GM12878 (cell line): Measurements from ENCODE around the gene DOK7. TPM values are rescaled to one million over a fixed set of nuclear protein-coding genes. Genes with fewer than 3 reads are reported as not detected.

Experiments used
- ATAC-seq: fragments of 200-7000 bp; cut with Tn5 transposase; 3 replicates; pipeline ENCODE4 v1.9.1; 2020; ENCODE audit warnings: mild to moderate bottlenecking, moderate library complexity
- BruUV-seq: library from RNA; stranded (reverse); fragments of 400-500 nt; replicated peaks from 2 replicates; lab custom pipeline; 2021; lab: Mats Ljungman, UMichigan
- CTCF ChIA-PET: fragments of 300-600 bp; sonication (Branson Sonifier 250); formaldehyde crosslinking; extraction: SDS; loops from one replicate; lab custom pipeline; 2021; ENCODE audit warnings: inconsistent platforms; lab: Yijun Ruan, JAX
- POLR2A ChIA-PET: fragments of 350-600 bp; formaldehyde crosslinking; extraction: SDS; loops from one replicate; lab custom pipeline; 2021; ENCODE audit warnings: inconsistent platforms; lab: Charles Lee
- RAD21 ChIA-PET: fragments of 300-600 bp; sonication (Branson Sonifier 250); formaldehyde crosslinking; loops from one replicate; lab custom pipeline; 2023; ENCODE audit warnings: antibody characterized with exemption; ENCODE audit not compliant: unreplicated experiment; lab: Charles Lee
- SMC1A ChIA-PET: fragments of 300-600 bp; sonication (Branson Sonifier 250); formaldehyde crosslinking; loops from one replicate; lab custom pipeline; 2023; ENCODE audit not compliant: unreplicated experiment, uncharacterized antibody; lab: Charles Lee
- DNase-seq: peaks from one replicate; pipeline ENCODE4 v3.0.0-alpha.2; 2011; ENCODE audit warnings: low read depth, low spot score
- FAIRE-seq: peaks from 3 replicates; lab custom pipeline; 2011; peaks lifted over from hg19 to GRCh38; lab: Jason Lieb, UNC
- H2AFZ ChIP-seq: 2 replicates; pipeline ENCODE4 v1.6.0; 2011; ENCODE audit warnings: low read depth, low read length, control low read depth; ENCODE audit not compliant: control insufficient read depth
- H3K27ac ChIP-seq: 2 replicates; pipeline ENCODE4 v1.5.1; 2011; ENCODE audit warnings: control low read depth; ENCODE audit not compliant: control insufficient read depth, insufficient read depth
- H3K27me3 ChIP-seq, 2 experiments: replicated peaks in 1 of 2; 2 replicates each; pipeline versions ENCODE4 v1.6.0 to v1.6.1; 2011; ENCODE audit warnings: low read length in 1 of 2; ENCODE audit not compliant: control insufficient read depth in 2 of 2, insufficient read depth in 2 of 2
- H3K36me3 ChIP-seq, 2 experiments: 2 replicates each; pipeline ENCODE4 v1.5.1; 2011; ENCODE audit warnings: low read length in 1 of 2; ENCODE audit not compliant: control insufficient read depth in 2 of 2, insufficient read depth in 2 of 2
- H3K4me1 ChIP-seq: 2 replicates; pipeline ENCODE4 v1.6.1; 2011; ENCODE audit warnings: mild to moderate bottlenecking, low read length, moderate library complexity, mixed read lengths; ENCODE audit not compliant: control insufficient read depth, insufficient read depth
- H3K4me2 ChIP-seq: 2 replicates; pipeline ENCODE4 v1.6.0; 2011; ENCODE audit warnings: control low read depth; ENCODE audit not compliant: control insufficient read depth, insufficient read depth
- H3K4me3 ChIP-seq: fragments of 200-600 bp; sonication (generic); 2 replicates; pipeline ENCODE4 v1.5.1; 2016
- H3K79me2 ChIP-seq: 2 replicates; pipeline ENCODE4 v1.6.0; 2011; ENCODE audit warnings: low read length; ENCODE audit not compliant: control insufficient read depth, insufficient read depth
- H3K9ac ChIP-seq: 2 replicates; pipeline ENCODE4 v1.8.0; 2011; ENCODE audit warnings: low read length, control low read depth, mixed read lengths; ENCODE audit not compliant: control insufficient read depth, insufficient read depth
- H3K9me3 ChIP-seq: replicated peaks from 3 replicates; pipeline ENCODE4 v1.5.1; 2011; ENCODE audit warnings: mild to moderate bottlenecking, low read length; ENCODE audit not compliant: control insufficient read depth, insufficient read depth
- H4K20me1 ChIP-seq: 2 replicates; pipeline ENCODE4 v1.6.0; 2011; ENCODE audit not compliant: control insufficient read depth, insufficient read depth
- CHD1 ChIP-seq: IDR thresholded peaks from 2 replicates; pipeline ENCODE4 v1.6.1; 2012; ENCODE audit warnings: low read depth, low read length, improper control_type of control experiment
- CREB1 ChIP-seq: IDR thresholded peaks from 2 replicates; pipeline ENCODE4 v1.6.1; 2012; ENCODE audit warnings: low read depth, mild to moderate bottlenecking, inconsistent platforms
- HDAC2 ChIP-seq: fragments of 200-600 bp; sonication (generic); IDR thresholded peaks from 2 replicates; pipeline ENCODE4 v1.6.1; 2017
- KDM1A ChIP-seq: fragments of 200-600 bp; sonication (generic); IDR thresholded peaks from 2 replicates; pipeline ENCODE4 v1.6.1; 2016; ENCODE audit warnings: borderline replicate concordance
- MTA3 ChIP-seq: IDR thresholded peaks from 2 replicates; pipeline ENCODE4 v1.6.1; 2012; ENCODE audit warnings: low read length, inconsistent platforms, borderline replicate concordance
- SKIL ChIP-seq: fragments of 450-650 bp; IDR thresholded peaks from 2 replicates; pipeline ENCODE4 v1.6.1; 2017; ENCODE audit warnings: mild to moderate bottlenecking, low read depth, inconsistent platforms; ENCODE audit not compliant: poor library complexity, severe bottlenecking
- SP1 ChIP-seq: IDR thresholded peaks from one replicate; pipeline ENCODE4 v1.6.1; 2011; ENCODE audit warnings: low read depth, low read length
- SPI1 ChIP-seq: IDR thresholded peaks from 2 replicates; pipeline ENCODE4 v1.6.1; 2011; ENCODE audit warnings: low read depth, mild to moderate bottlenecking, low read length, moderate library complexity, borderline replicate concordance; ENCODE audit not compliant: insufficient read depth
- TBL1XR1 ChIP-seq: IDR thresholded peaks from 2 replicates; pipeline ENCODE4 v1.6.1; 2012; ENCODE audit warnings: low read depth, low read length, improper control_type of control experiment
- ZBTB40 ChIP-seq: fragments of 450-650 bp; IDR thresholded peaks from 2 replicates; pipeline ENCODE4 v1.6.1; 2016; ENCODE audit warnings: mild to moderate bottlenecking, moderate library complexity, borderline replicate concordance
- WGBS: methylation state at CpG from one replicate; pipeline ENCODE4 v1.1.6; 2016; ENCODE audit warnings: low lambda C conversion rate; ENCODE audit not compliant: insufficient replicate concordance, insufficient coverage; ENCODE audit errors: missing lambda C conversion rate; 5-methylcytosine and 5-hydroxymethylcytosine counted together
- in situ Hi-C: fragments of 300-500 bp; cut with MboI; formaldehyde crosslinking; loops from 9 replicates; pipeline ENCODE4 v1.14.3; 2018; ENCODE audit warnings: mixed read lengths
- intact Hi-C: fragments of 100-400 bp; cut with micrococcal nuclease; formaldehyde crosslinking; loops from one replicate; pipeline ENCODE4 v1.14.2; 2022; ENCODE audit not compliant: unreplicated experiment
- polyA plus RNA-seq, 11 experiments: library from polyadenylated mRNA; depleted of rRNA in 4 of 11; unstranded in 6 of 11; stranded (reverse) in 5 of 11; fragments of >200 nt; fragmentation: Nextera tagmentation in 4 of 11; fragmentation: Illumina TruSeq in 1 of 11; extraction: Ambion mirVana in 4 of 11; extraction: Trizol in 1 of 11; gene quantifications; 1 replicate in 1 of 11; 2 replicates in 10 of 11; pipeline versions ENCODE4 v1.2.1 to v1.2.3, GENCODE V29; 2011 to 2016; ENCODE audit warnings: inconsistent platforms in 2 of 11, missing spikeins in 2 of 11, low read depth in 1 of 11
- total RNA-seq, 4 experiments: library from RNA; depleted of rRNA in 3 of 4; stranded (reverse); fragments of >200 nt in 3 of 4; fragmentation: Illumina TruSeq in 1 of 4; extraction: Trizol in 1 of 4; gene quantifications; 2 replicates each; pipeline versions ENCODE4 v1.2.1 to v1.2.3, GENCODE V29; 2013 to 2021
- TF ChIP-seq, protein P1 (sequence below): IDR thresholded peaks from 2 replicates; pipeline ENCODE4 v1.6.1; 2012; ENCODE audit warnings: low read depth, low read length, improper control_type of control experiment

Gene DOK7
- total and polyA plus RNA-seq, 10 of the 15 experiments (the other 5 are each of a cell fraction or from before 2014, with no cell fraction given) = 0.04 to 0.46 (median 0.18) TPM; not detected in 4

DNA sequence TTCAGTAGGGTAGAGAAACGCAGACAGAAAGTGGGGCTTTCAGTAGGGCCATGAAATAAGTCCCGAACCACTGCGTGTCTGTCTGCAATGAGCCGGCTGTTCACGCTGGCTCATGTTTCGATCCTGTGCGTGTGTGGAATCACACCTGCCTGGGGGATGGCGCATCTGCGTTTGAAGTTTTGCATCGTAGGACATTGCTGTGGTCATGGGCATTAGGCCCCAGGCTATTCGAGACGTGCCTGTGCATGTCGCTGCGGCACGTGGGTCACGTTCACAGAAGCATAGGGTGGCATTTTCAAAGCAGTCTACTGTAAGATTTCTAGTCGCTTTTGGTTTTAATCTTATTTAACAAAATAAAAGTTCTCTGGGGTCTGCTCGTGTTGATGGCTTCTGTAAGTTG lies 46.8 kb upstream of the DOK7 start:
- TF ChIP-seq CHD1 (no peak), MTA3 (no peak), HDAC2 (no peak)
- H3K79me2 ChIP-seq = no peaks in the 10 kb centered on the region
- FAIRE-seq = no peak
- no peaks in the 10 kb centered on the region for H3K36me3 ChIP-seq
- no peaks in the 10 kb centered on the region for H3K9me3 ChIP-seq
- H3K27ac ChIP-seq = no peak overlapping the region
- no peak overlapping the region for H2AFZ ChIP-seq
- H3K4me3 ChIP-seq = no peak overlapping the region
- H3K4me1 ChIP-seq = no peaks in the 10 kb centered on the region; the same call in 1 of the 2 replicates
- POLR2A ChIA-PET = no interaction called here
- no peak overlapping the region for H3K4me2 ChIP-seq
- in situ Hi-C loops = no loop called here
- no peak overlapping the region for H3K9ac ChIP-seq
- SMC1A ChIA-PET = no interaction called here
- no peaks in the 10 kb centered on the region; a peak in 1 of 4 replicates for H3K27me3 ChIP-seq
- CTCF ChIA-PET = no interaction called here
- RAD21 ChIA-PET = no interaction called here
- no TSS peak for BruUV-seq
- 58% methylated on average over 18 of the region's 18 CpGs for WGBS
- DNase-seq = no peak
- no peak for ATAC-seq
- H4K20me1 ChIP-seq = no peaks in the 10 kb centered on the region; the same call in 1 of the 2 replicates
- intact Hi-C loops = no loop called here

- Histone ChIP-seq H3K4me3 (no peak overlapping the region), H3K79me2 (no peaks in the 10 kb centered on the region), H3K9ac (no peak overlapping the region), H3K4me1 (no peaks in the 10 kb centered on the region; the same call in 1 of the 2 replicates), H2AFZ (no peak overlapping the region), H3K4me2 (no peak overlapping the region), H3K9me3 (no peaks in the 10 kb centered on the region), H3K27me3 (no peaks in the 10 kb centered on the region; a peak in 1 of 4 replicates), H3K27ac (no peak overlapping the region), H4K20me1 (no peaks in the 10 kb centered on the region; the same call in 1 of the 2 replicates), H3K36me3 (no peaks in the 10 kb centered on the region)
- in situ Hi-C loops (no loop called here), intact Hi-C loops (no loop called here)
- ChIA-PET RAD21 (no interaction called here), POLR2A (no interaction called here), SMC1A (interaction anchor here (1.2 kb wide), 1 partner anchor 70 kb away, joined by 3 read pairs; no protein-coding TSS in a partner anchor), CTCF (no interaction called here)
- no peak for DNase-seq
- 61% methylated on average over 17 of the region's 17 CpGs for WGBS
- FAIRE-seq = no peak
- no peak for ATAC-seq
- no TSS peak for BruUV-seq
- no peak for TF ChIP-seq SP1
- no peak for TF ChIP-seq TBL1XR1
- TF ChIP-seq, protein P1, sequence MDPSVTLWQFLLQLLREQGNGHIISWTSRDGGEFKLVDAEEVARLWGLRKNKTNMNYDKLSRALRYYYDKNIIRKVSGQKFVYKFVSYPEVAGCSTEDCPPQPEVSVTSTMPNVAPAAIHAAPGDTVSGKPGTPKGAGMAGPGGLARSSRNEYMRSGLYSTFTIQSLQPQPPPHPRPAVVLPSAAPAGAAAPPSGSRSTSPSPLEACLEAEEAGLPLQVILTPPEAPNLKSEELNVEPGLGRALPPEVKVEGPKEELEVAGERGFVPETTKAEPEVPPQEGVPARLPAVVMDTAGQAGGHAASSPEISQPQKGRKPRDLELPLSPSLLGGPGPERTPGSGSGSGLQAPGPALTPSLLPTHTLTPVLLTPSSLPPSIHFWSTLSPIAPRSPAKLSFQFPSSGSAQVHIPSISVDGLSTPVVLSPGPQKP = no peak
- TF ChIP-seq SPI1 = no peak
- TF ChIP-seq CREB1 = no peak
- TF ChIP-seq ZBTB40 = no peak
- no peak for TF ChIP-seq SKIL
- no peak for TF ChIP-seq KDM1A
These were observed 46.3 kb upstream of the DOK7 start for GRCh38 chr4:3416821-3417221.
